Natural killer cell (primary cell): ENCODE results near the gene RNU6-1. TPM values are rescaled to one million over a fixed set of nuclear protein-coding genes. Genes with fewer than 3 reads are reported as not detected.

Experiments used
- ATAC-seq, 3 donors: fragments of 150-1000 bp in 2 of 3; fragments of 200-7000 bp in 1 of 3; cut with Tn5 transposase; 1 replicate in 1 of 3; 2 replicates in 2 of 3; pipeline ENCODE4 v1.10.0; 2021; ENCODE audit warnings: mild to moderate bottlenecking in 2 of 3, moderate library complexity in 2 of 3
- DNase-seq, 2 donors: peaks; one replicate each; pipeline versions ENCODE4 v3.0.0 to v3.0.0-alpha.2; 2013 to 2021; ENCODE audit warnings: mixed read lengths in 1 of 2
- H3K27ac ChIP-seq: one replicate; pipeline ENCODE4 v1.5.1; 2013; ENCODE audit warnings: mild to moderate bottlenecking, low read length
- H3K27me3 ChIP-seq: one replicate; pipeline ENCODE4 v1.6.1; 2013; ENCODE audit warnings: low read length; ENCODE audit not compliant: control insufficient read depth, insufficient read depth
- H3K36me3 ChIP-seq: one replicate; pipeline ENCODE4 v1.6.1; 2013; ENCODE audit warnings: low read length; ENCODE audit not compliant: control insufficient read depth, insufficient read depth
- H3K4me1 ChIP-seq: one replicate; pipeline ENCODE4 v1.6.1; 2013; ENCODE audit warnings: low read length; ENCODE audit not compliant: control insufficient read depth, insufficient read depth
- H3K4me3 ChIP-seq: one replicate; pipeline ENCODE4 v1.5.1; 2013; ENCODE audit warnings: low read length
- H3K9me3 ChIP-seq: one replicate; pipeline ENCODE4 v1.6.1; 2013; ENCODE audit warnings: low read length; ENCODE audit not compliant: control insufficient read depth, insufficient read depth
- H3K27ac Mint-ChIP-seq, 2 donors: one replicate each; pipeline ENCODE4 v1.8.0; 2022; ENCODE audit warnings: mild to moderate bottlenecking in 2 of 2, mixed read lengths in 2 of 2, moderate library complexity in 1 of 2
- H3K27me3 Mint-ChIP-seq, 2 donors: one replicate each; pipeline ENCODE4 v1.8.0; 2022; ENCODE audit warnings: low read depth in 2 of 2, mixed read lengths in 2 of 2
- H3K36me3 Mint-ChIP-seq: one replicate; pipeline ENCODE4 v1.8.0; 2022; ENCODE audit warnings: mixed read lengths
- H3K4me1 Mint-ChIP-seq, 2 donors: one replicate each; pipeline ENCODE4 v1.8.0; 2022; ENCODE audit warnings: mixed read lengths in 2 of 2
- H3K4me3 Mint-ChIP-seq: one replicate; pipeline ENCODE4 v1.8.0; 2022; ENCODE audit warnings: mild to moderate bottlenecking, moderate library complexity, mixed read lengths
- H3K9me3 Mint-ChIP-seq, 2 donors: one replicate each; pipeline ENCODE4 v1.8.0; 2022; ENCODE audit warnings: mixed read lengths in 2 of 2
- CTCF ChIP-seq: fragments of 200-600 bp; IDR thresholded peaks from one replicate; pipeline ENCODE4 v1.8.0; 2022; ENCODE audit warnings: antibody characterized with exemption
- WGBS: methylation state at CpG from one replicate; pipeline ENCODE4 v1.1.7; 2013; ENCODE audit warnings: missing lambda C conversion rate; ENCODE audit not compliant: insufficient coverage; 5-methylcytosine and 5-hydroxymethylcytosine counted together
- intact Hi-C: fragments of 100-400 bp; cut with micrococcal nuclease; formaldehyde crosslinking; loops from one replicate; pipeline ENCODE4 v1.14.2; 2022
- total RNA-seq, 4 donors: library from RNA; stranded (reverse); fragments of 120-200 nt in 1 of 4; gene quantifications; one replicate each; pipeline versions ENCODE4 v1.2.3 to v1.2.4, GENCODE V29; 2013 to 2022

RNU6-1 gene
- total RNA-seq, 3 donors from 2014 or later (not counting 1 experiment from before 2014, with no cell fraction given), result not detected

DNA sequence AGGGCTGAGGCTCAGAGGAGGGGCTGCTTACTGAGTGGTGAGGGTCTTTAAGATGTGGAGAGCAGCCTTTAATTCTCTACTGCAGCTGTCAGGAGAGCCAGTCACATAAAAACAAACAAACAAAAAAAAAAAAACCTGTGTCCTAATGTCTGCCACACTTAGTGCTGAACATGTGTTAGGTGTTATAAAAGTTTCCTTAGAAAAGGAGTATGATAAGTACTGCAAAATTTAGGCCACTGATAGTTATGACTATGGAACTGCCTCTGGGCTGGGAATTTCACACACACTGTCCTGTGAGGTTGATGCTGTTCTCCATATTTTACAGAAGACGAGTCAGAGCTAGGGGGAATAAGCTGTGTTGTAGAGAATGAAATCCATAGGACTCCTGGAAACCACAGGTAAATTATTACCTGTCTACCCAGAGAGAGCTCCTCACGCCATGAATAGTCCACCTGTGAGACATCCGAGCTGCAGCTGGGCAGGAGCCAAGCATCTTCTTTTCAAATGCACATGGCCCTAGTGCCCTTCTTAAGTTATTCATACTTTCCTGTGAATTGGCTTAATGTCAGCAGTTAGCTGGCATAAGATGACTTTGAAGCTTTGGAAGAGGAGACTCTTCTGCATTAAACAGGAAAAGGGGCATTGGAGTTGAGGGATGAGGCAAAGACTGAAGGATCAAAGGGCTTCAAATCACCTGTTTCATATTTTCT, 49.1 kb downstream of the RNU6-1 start:
- Histone ChIP-seq H3K9me3 (peaks cover 2% of the 10 kb centered on the region), H3K27me3 (no peaks in the 10 kb centered on the region), H3K27ac (no peak overlapping the region), H3K4me1 (no peaks in the 10 kb centered on the region), H3K36me3 (no peaks in the 10 kb centered on the region), H3K4me3 (no peak overlapping the region)
- H3K4me3 Mint-ChIP-seq, result no peak overlapping the region
- H3K36me3 Mint-ChIP-seq, result peaks cover 12% of the 10 kb centered on the region
- 87% methylated on average over 2 of the region's 3 CpGs for WGBS
- intact Hi-C loops, result no loop called here
- ATAC-seq (no peak), DNase-seq (no peak)
- no peak overlapping the region for H3K27ac Mint-ChIP-seq
- TF ChIP-seq CTCF, result no peak
- H3K27me3 Mint-ChIP-seq, result no peaks in the 10 kb centered on the region
- peaks cover 0 to 4% of the 10 kb centered on the region in 2 donors for H3K4me1 Mint-ChIP-seq
- peaks cover 4 to 5% of the 10 kb centered on the region in 2 donors for H3K9me3 Mint-ChIP-seq

Other genes with a start within 250 kb of the RNU6-1 start
- gene SKOR1, start 14.5 kb downstream of the RNU6-1 start, total RNA-seq, result 1 to 10 TPM; 2.0 to 2.9 (median 2.1) TPM
- 100 to 1,000 TPM in 1 of 3 donors, 10 to 100 TPM in 2; 94.7 to 103 (median 99.2) TPM for gene PIAS1, start 214.3 kb upstream of the RNU6-1 start, total RNA-seq